Frontal cortex (tissue), 4 donors: ENCODE results near the gene UGT8. TPM values are rescaled to one million over a fixed set of nuclear protein-coding genes. Genes with fewer than 3 reads are reported as not detected.

Experiments
- DNase-seq, 2 donors: peaks; one replicate each; pipeline ENCODE4 v3.0.0; 2012; ENCODE audit warnings: low spot score in 2 of 2
- FAIRE-seq: peaks from 2 replicates; lab custom pipeline; 2012; peaks lifted over from hg19 to GRCh38; lab: Jason Lieb, UNC
- small RNA-seq: library from RNA; depleted of rRNA; stranded (forward); fragments of <200 nt; gene quantifications from one replicate; pipeline ENCODE3, GENCODE V24; 2014
- total RNA-seq: library from RNA; depleted of rRNA; stranded (reverse); fragments of >200 nt; gene quantifications from one replicate; pipeline ENCODE4 v1.2.3, GENCODE V29; 2014
- donor health status: control.
- donor health status: control.
- donor health status: control.

Gene UGT8
- total RNA-seq, 1 donor from 2014 or later: 4.5 TPM

DNA sequence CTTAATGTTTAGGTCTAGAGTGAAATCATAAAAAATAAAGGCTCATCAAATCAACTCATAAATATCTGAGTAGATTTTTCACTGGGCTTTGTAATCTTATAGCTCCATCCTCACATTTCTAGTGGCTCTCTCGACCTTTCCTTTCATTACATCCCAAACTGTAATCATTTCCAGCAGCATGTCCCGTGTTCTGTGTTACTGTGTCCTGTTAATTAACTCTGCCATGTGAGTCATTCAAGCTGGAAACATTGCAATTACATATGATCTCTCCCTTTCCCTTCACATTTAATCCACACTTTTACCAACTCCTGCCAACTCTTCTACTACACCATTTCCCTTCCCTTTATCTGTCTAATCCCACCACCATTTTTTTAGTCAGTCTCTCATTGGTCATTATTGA, 75.5 kb downstream of the UGT8 start:
- DNase-seq: no peak
- FAIRE-seq: no peak

DNA sequence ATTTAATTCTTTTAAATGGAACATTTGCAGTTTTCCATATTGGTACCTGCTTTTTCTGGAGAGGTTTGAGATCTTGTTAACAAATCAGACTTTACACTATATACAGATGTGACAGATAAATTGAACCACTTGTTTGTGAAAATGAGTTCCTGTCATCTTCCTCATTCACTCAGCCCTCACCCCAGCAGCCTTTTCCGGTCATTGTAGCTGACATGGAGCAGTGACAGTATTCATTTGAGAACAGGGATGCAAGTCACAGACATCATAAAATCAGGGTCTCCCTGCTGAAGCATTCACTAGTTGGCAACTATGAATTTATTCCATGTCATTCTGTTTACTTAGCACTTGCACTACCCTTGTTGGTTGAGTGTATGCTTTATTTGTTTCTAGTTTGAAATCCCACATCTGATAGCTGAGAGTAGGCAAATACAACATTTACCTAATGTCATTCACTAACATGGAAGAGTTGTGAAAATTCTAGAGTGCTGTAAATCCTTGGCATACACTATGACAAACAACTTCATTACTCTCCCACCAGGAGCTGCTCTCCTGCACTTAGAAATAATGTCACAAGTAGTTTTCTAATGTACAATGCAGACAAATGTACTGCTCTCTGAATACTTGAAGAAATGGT, 78.9 kb downstream of the UGT8 start:
- DNase-seq (no peak), FAIRE-seq (no peak)

DNA sequence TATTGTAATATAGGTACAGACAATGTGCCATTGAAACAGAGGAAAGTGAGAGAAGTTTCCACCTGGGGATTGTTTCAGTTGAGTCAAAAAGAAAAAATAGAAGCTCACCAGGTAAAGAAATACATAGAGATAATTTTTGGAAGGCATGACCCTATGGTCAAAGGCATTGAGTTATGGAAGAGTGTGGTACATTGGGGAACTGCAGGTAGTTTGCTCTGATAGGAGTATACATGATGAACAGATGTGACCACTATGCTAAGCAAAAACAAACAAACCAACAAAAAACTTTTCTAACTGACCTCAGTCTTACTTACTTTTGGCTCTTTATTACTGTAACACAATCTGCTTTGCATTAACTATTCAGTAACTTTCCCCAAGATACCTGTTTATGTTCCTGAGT, 85.9 kb downstream of the UGT8 start:
- FAIRE-seq: no peak
- DNase-seq: no peak

DNA sequence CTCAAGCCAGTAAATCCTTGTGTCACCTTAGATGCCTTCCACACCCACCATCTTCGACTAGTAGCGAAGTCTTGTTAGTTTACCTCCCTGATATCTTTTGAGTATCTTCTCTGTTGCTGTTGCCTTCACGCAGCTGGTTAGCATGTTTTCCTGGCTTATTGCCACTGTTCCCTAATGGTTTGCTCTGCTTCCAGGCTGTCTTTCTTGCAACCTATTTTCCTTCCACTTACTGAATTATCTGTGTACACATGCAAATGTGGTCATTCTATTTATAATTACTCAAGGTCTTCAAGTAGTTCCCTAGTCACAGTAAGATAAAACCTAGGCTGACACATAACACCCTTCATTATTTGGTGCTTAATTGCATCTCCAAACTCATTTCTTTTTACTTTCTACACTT, 89.5 kb downstream of the UGT8 start:
- no peak for FAIRE-seq

DNA sequence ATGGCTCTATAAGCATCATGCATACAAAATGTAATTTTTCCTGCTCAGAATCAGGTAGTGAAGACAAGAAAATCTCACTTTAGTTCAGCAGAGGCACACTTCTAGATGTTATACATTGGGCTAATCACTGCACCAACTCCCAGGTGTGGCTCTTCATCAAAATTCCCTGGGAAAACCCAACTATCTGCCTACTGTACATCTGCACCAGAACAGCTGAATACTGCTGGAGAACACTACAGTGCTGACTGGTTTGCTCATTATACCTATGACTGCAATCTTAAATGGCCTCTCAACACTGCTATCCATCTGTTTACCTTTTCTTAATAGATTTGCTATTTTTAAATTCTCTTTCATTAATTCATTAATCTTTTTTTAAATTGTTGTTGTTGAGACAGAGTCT, 92.0 kb downstream of the UGT8 start:
- no peak for FAIRE-seq
- DNase-seq: no peak

More for the DNA sequence above, 89.5 kb downstream of the UGT8 start:
- no peak for DNase-seq

DNA sequence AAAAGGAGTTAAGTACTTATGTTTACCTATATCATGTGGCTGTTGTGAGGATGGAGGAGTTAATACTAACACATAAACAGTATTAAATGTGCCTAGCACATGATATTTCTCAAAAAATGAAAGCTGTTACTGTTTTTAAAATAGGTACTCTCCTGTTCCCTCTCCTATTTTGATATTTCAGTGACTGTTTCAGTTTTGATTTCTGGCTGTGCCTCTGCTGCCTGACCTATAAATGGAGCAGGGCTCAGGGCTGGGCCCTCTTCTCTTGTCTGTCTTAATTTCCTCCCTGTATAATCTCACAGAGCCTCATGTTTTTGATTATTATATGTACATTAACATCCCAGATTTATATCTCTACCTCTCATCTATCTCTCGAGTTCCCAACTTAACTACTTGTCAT, 93.3 kb downstream of the UGT8 start:
- no peak for DNase-seq

DNA sequence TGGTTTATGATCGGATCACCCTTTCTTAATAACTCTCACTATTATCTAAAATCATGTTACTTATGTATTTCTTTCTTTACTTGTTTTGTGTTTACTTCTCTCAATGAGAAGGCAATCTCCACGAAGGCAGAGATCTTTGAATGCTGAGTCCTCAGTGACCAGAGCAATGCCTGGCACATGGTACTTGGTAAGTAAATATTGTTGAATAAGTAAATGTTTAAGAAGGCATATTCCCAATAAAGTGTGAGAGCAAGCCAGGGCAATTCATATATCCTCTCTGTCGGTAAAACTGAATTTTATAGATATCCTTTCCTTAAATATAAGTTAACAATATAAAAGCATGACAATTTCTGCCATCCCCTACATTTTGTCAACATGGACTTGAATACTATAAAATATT, 94.4 kb downstream of the UGT8 start:
- DNase-seq (no peak), FAIRE-seq (no peak)

More for the DNA sequence above, 93.3 kb downstream of the UGT8 start:
- no peak for FAIRE-seq

DNA sequence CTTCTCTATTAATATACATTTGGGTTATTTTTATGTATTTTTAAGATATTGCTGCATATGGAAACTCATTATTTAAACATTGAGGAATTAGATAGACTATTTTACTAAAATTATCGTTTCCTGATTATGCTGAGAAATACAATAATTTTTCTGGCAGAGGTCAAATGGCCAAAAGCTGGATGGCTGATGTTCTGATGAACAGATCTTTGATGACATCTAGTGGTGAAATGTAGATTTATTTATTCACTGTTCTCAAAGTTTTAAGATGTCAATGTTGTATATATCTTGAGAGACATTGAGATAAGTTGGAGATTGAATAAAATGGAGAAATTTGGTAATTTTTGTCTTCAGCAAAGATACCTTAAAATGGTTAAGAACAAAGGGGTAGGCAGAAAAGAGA, 96.2 kb downstream of the UGT8 start:
- DNase-seq: peak in 1 of 2 donors; percentile 4
- FAIRE-seq: peak; percentile 99

DNA sequence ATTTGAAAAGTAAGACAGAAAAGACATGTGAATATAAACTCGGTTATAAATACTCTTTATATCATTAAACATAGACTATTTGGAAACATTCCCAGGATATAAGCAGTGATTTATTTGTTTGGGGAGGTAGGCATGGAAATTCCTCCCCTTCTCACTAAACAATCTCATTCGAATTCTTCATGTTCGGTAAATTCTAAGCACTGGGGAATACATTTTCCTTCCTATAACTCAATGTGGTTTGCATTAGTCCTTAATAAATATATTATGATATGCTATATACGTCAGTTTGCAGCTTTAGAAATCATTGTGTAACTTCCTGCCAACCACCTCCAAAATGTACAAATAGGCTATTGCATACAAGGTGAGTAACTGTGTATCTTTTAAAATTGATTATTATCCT, 99.6 kb downstream of the UGT8 start:
- DNase-seq (no peak), FAIRE-seq (no peak)

DNA sequence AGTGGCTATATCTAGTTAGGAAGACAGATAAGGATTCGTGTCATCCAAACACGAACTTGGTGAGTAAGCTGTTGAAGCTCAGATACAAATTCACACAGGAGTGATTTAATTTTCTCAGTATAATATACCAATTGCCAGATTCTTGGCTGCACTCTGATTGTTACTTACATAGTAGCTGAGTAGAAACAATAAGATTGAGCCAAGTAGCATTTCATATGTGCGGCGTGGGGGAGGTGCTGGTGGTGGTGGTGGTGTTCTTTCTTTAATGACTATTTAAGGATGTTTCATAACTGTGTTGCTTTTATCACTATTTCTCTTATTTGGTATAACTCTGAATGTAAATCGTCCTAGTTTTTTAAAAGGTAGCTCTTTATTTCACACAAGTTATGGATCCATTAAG, 102.9 kb downstream of the UGT8 start:
- DNase-seq: no peak
- FAIRE-seq: no peak

DNA sequence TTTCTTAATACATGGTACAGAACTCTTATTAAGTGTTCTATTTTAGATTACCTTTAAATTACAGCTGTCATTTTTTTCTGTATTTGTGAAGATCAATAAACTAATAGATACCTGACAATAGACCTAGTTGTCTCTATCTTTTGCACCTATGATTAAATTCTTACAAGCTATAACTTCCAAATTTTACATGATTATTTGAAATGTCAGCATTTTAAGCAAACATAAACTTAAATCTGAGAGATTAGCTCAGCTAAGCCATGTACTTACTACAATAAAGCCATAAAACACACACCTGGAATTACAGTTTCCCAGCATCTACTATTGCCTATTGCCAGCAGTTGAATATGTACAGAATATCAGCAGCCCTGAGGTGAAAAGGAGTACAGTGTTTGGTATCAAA, 118.8 kb downstream of the UGT8 start:
- no peak for DNase-seq
- FAIRE-seq: no peak

DNA sequence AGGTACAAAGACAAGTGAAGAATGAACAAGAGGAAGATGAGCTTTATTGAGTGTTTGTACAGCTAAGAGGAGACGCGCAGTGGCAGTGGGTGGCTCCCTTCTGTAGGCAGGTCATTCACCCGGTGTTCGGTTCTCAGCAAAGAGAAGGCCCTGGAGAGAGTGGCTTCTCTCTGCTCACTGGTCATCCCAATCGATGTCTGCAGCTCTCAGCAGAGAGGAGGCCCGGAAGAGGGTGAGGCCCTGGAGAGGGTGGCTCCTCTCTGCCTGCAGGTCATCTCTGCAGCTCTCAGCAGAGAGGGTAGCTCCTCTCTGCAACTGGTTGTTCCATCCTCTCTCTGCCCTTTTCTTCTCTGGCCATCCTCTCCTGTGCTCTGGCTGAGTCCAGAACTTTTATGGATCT, 126.5 kb downstream of the UGT8 start:
- FAIRE-seq (no peak), DNase-seq (no peak)

DNA sequence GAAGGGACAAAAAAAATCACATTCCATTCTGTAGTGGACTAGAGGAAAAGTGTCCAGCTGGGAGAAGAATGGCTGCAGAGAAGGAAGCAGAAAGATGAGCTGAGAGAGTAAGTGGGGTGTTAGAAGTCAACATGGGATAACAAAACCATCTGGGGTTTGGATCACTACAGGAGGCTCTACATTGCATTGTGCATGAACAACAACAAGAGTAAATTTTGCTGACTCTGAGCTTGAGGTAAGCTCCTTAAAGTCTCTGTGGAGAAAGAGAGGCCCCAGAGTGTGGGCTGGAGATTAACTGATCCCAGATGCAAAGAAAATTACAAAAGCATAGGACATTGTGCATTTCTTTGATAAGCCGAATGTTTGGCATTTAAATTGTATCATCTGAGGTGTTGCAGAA, 128.9 kb downstream of the UGT8 start:
- FAIRE-seq (no peak), DNase-seq (no peak)

Small RNA genes within 50 kb of the gene (small RNA-seq; reads per million reads assigned to genes)
- gene MIR577: 3.2 reads per million, percentile 88 among the genes with 10 or more reads in this experiment
